B cell (primary cell): ENCODE measurements around the gene CUBN. TPM values are rescaled to one million over a fixed set of nuclear protein-coding genes. Genes with fewer than 3 reads are reported as not detected.

Experiments
- ATAC-seq: fragments of 200-7000 bp; cut with Tn5 transposase; one replicate; pipeline ENCODE4 v1.10.0; 2021; ENCODE audit warnings: low read depth, mild to moderate bottlenecking, moderate number of reproducible peaks, moderate library complexity
- CTCF ChIA-PET: fragments of 350-600 bp; sonication (Branson Sonifier 250); formaldehyde crosslinking; loops from one replicate; lab custom pipeline; 2021; ENCODE audit warnings: antibody characterized with exemption, inconsistent platforms; lab: Charles Lee
- POLR2A ChIA-PET: fragments of 350-600 bp; sonication (Branson Sonifier 250); formaldehyde crosslinking; loops from one replicate; lab custom pipeline; 2021; ENCODE audit warnings: antibody characterized with exemption; lab: Charles Lee
- DNase-seq: peaks from one replicate; pipeline ENCODE4 v3.0.0; 2013
- H2AFZ ChIP-seq: 2 replicates; pipeline ENCODE4 v1.6.1; 2012; ENCODE audit warnings: mild to moderate bottlenecking, low read depth, low read length; ENCODE audit not compliant: insufficient read depth, poor library complexity, severe bottlenecking
- H3K27ac ChIP-seq, 2 donors: 1 replicate in 1 of 2; 2 replicates in 1 of 2; pipeline ENCODE4 v1.5.1; 2012 to 2013; ENCODE audit warnings: low read length in 2 of 2, mild to moderate bottlenecking in 2 of 2, moderate library complexity in 1 of 2
- H3K27me3 ChIP-seq, 4 experiments: fragments of 200-600 bp in 1 of 4; sonication (generic) in 1 of 4; replicated peaks in 1 of 4; 1 replicate in 2 of 4; 2 replicates in 2 of 4; pipeline versions ENCODE4 v1.6.1 to v1.7.0; 2013 to 2016; ENCODE audit warnings: low read length in 3 of 4, mild to moderate bottlenecking in 2 of 4, mixed read lengths in 1 of 4, moderate library complexity in 1 of 4; ENCODE audit not compliant: insufficient read depth in 4 of 4, control insufficient read depth in 3 of 4; ENCODE audit errors: control extremely low read depth in 1 of 4
- H3K36me3 ChIP-seq, 2 experiments: replicated peaks in 1 of 2; 1 replicate in 1 of 2; 2 replicates in 1 of 2; pipeline versions ENCODE4 v1.6.1 to v1.7.1; 2013; ENCODE audit warnings: low read length in 1 of 2; ENCODE audit not compliant: insufficient read depth in 2 of 2, control insufficient read depth in 1 of 2; ENCODE audit errors: control extremely low read depth in 1 of 2, extremely low read depth in 1 of 2
- H3K4me1 ChIP-seq, 2 donors: fragments of 200-600 bp in 1 of 2; sonication (generic) in 1 of 2; 1 replicate in 1 of 2; 2 replicates in 1 of 2; pipeline versions ENCODE4 v1.5.1 to v1.6.1; 2013 to 2017; ENCODE audit warnings: low read length in 2 of 2; ENCODE audit not compliant: control insufficient read depth in 2 of 2, insufficient read depth in 2 of 2
- H3K4me2 ChIP-seq: replicated peaks from 2 replicates; pipeline ENCODE3; 2012; ENCODE audit warnings: mild to moderate bottlenecking, low read depth, low read length; ENCODE audit not compliant: poor library complexity, severe bottlenecking
- H3K4me3 ChIP-seq, 5 experiments: fragments of 200-600 bp in 1 of 5; sonication (generic) in 1 of 5; 1 replicate in 3 of 5; 2 replicates in 2 of 5; pipeline versions ENCODE4 v1.5.1 to v1.7.0; 2011 to 2016; ENCODE audit warnings: low read length in 4 of 5, mild to moderate bottlenecking in 4 of 5, low read depth in 2 of 5, control low read depth in 1 of 5, moderate library complexity in 1 of 5; ENCODE audit not compliant: insufficient read depth in 1 of 5; ENCODE audit errors: control extremely low read depth in 1 of 5, extremely low read depth in 1 of 5
- H3K79me2 ChIP-seq: fragments of 200-600 bp; sonication (generic); one replicate; pipeline ENCODE4 v1.6.0; 2016; ENCODE audit warnings: low read length; ENCODE audit not compliant: control insufficient read depth, insufficient read depth
- H3K9ac ChIP-seq: fragments of 200-600 bp; sonication (generic); 2 replicates; pipeline ENCODE4 v1.6.1; 2017; ENCODE audit warnings: mild to moderate bottlenecking, low read length, moderate library complexity
- H3K9me3 ChIP-seq, 3 donors: one replicate each; pipeline versions ENCODE4 v1.6.1 to v1.7.1; 2013; ENCODE audit warnings: low read length in 2 of 3; ENCODE audit not compliant: control insufficient read depth in 2 of 3, insufficient read depth in 1 of 3; ENCODE audit errors: control extremely low read depth in 1 of 3
- H4K20me1 ChIP-seq: 2 replicates; pipeline ENCODE4 v1.6.0; 2012; ENCODE audit warnings: mild to moderate bottlenecking, low read length; ENCODE audit not compliant: insufficient read depth, control insufficient read depth, poor library complexity, severe bottlenecking
- H3K27ac Mint-ChIP-seq: one replicate; pipeline ENCODE4 v1.8.0; 2021; ENCODE audit warnings: mixed read lengths
- H3K27me3 Mint-ChIP-seq: one replicate; pipeline ENCODE4 v1.8.0; 2021; ENCODE audit warnings: mixed read lengths
- H3K4me1 Mint-ChIP-seq: one replicate; pipeline ENCODE4 v1.8.0; 2021; ENCODE audit warnings: mixed read lengths
- H3K4me3 Mint-ChIP-seq: one replicate; pipeline ENCODE4 v1.8.0; 2021; ENCODE audit warnings: mixed read lengths
- H3K9me3 Mint-ChIP-seq: one replicate; pipeline ENCODE4 v1.8.0; 2022; ENCODE audit warnings: mixed read lengths; ENCODE audit not compliant: insufficient read depth
- CTCF ChIP-seq: fragments of 200-600 bp; IDR thresholded peaks from one replicate; pipeline ENCODE4 v1.8.0; 2022; ENCODE audit warnings: antibody characterized with exemption, mild to moderate bottlenecking
- EZH2 ChIP-seq: IDR thresholded peaks from 2 replicates; pipeline ENCODE4 v1.6.1; 2012; ENCODE audit warnings: borderline replicate concordance, low read depth, mild to moderate bottlenecking, moderate library complexity, low read length; ENCODE audit not compliant: insufficient read depth, poor library complexity, severe bottlenecking
- WGBS: methylation state at CpG from one replicate; pipeline ENCODE4 v1.1.5; 2013; ENCODE audit warnings: missing lambda C conversion rate; ENCODE audit not compliant: insufficient coverage; 5-methylcytosine and 5-hydroxymethylcytosine counted together
- intact Hi-C: fragments of 100-400 bp; cut with micrococcal nuclease; formaldehyde crosslinking; loops from one replicate; pipeline ENCODE4 v1.10.0; 2022
- polyA minus RNA-seq: library from RNA; depleted of rRNA, polyadenylated mRNA; stranded (reverse); fragments of >200 nt; gene quantifications from 2 replicates; pipeline ENCODE4 v1.2.3, GENCODE V29; 2012
- polyA plus RNA-seq: library from polyadenylated mRNA; depleted of rRNA; stranded (reverse); fragments of >200 nt; gene quantifications from 2 replicates; pipeline ENCODE4 v1.2.3, GENCODE V29; 2012
- total RNA-seq, 2 donors: library from RNA; stranded (reverse); fragments of 120-200 nt in 1 of 2; gene quantifications; 1 replicate in 1 of 2; 2 replicates in 1 of 2; pipeline versions ENCODE4 v1.2.3 to v1.2.4, GENCODE V29; 2013 to 2022

The CUBN gene
- total RNA-seq, result 4.2 and 5.3 TPM in 2 replicates
- 3.5 TPM for total RNA-seq (2013)
- 4.7 and 5.7 TPM in 2 replicates for polyA plus RNA-seq
- 2.2 and 4.4 TPM in 2 replicates for polyA minus RNA-seq

- ChIA-PET POLR2A (no interaction called here), CTCF (interaction anchor here (1.3 kb wide), 1 partner anchor 37 kb away, joined by 3 read pairs; no protein-coding TSS in a partner anchor)
- Histone ChIP-seq H4K20me1 (no peaks in the 10 kb centered on the region), H3K9me3 (no peaks in the 10 kb centered on the region), H3K4me1 (no peaks in the 10 kb centered on the region), H3K36me3 (no peaks in the 10 kb centered on the region), H3K79me2 (no peaks in the 10 kb centered on the region), H2AFZ (no peak within 1 kb of the TSS), H3K9ac (no peak within 1 kb of the TSS), H3K4me3 (no peak within 1 kb of the TSS), H3K27me3 (no peaks in the 10 kb centered on the region), H3K4me2 (no peak within 1 kb of the TSS), H3K27ac (no peak within 1 kb of the TSS)
- TF ChIP-seq EZH2 (no peak), CTCF (no peak)
- no peaks in the 10 kb centered on the region for H3K4me1 Mint-ChIP-seq
- ATAC-seq (no peak), DNase-seq (no peak)
- WGBS, result no CpG with 5 or more reads among the region's 1 CpG
- intact Hi-C loops, result no loop called here
- H3K27me3 Mint-ChIP-seq, result peaks cover 7% of the 10 kb centered on the region
- H3K27ac Mint-ChIP-seq, result no peak within 1 kb of the TSS
- no peak within 1 kb of the TSS for H3K4me3 Mint-ChIP-seq
- no peaks in the 10 kb centered on the region for H3K9me3 Mint-ChIP-seq
Measured at GRCh38 chr10:17129741-17130140, at the start of gene CUBN. Gene CUBN, minus strand, starts transcription at chr10:17129811. Its CDS starts 46 bp downstream, at chr10:17129765.

- Histone ChIP-seq H3K9me3 (no peaks in the 10 kb centered on the region), H4K20me1 (no peaks in the 10 kb centered on the region), H3K36me3 (no peaks in the 10 kb centered on the region), H3K27ac (no peak overlapping the region), H3K4me3 (no peak overlapping the region), H3K4me2 (no peak overlapping the region), H3K27me3 (no peaks in the 10 kb centered on the region), H3K4me1 (peaks cover 3 to 5% of the 10 kb centered on the region in 2 donors), H3K79me2 (peaks cover 11% of the 10 kb centered on the region), H2AFZ (no peak overlapping the region), H3K9ac (no peak overlapping the region)
- POLR2A ChIA-PET, result no interaction called here
- H3K4me3 Mint-ChIP-seq, result no peak overlapping the region
- ATAC-seq (no peak), DNase-seq (no peak)
- no peak overlapping the region for H3K27ac Mint-ChIP-seq
- TF ChIP-seq EZH2, result no peak
- TF ChIP-seq CTCF, result no peak
- CTCF ChIA-PET, result no interaction called here
- WGBS, result no CpG with 5 or more reads among the region's 3 CpGs
- H3K9me3 Mint-ChIP-seq, result no peaks in the 10 kb centered on the region
- peaks cover 9% of the 10 kb centered on the region for H3K4me1 Mint-ChIP-seq
- H3K27me3 Mint-ChIP-seq, result no peaks in the 10 kb centered on the region
- intact Hi-C loops, result no loop called here
Measured at GRCh38 chr10:17179002-17179401, 49.4 kb upstream of the CUBN start.
